Neural crest cell (in vitro differentiated cells): Measurements from ENCODE around the gene NLGN2. TPM values are rescaled to one million over a fixed set of nuclear protein-coding genes. Genes with fewer than 3 reads are reported as not detected.

Experiments
- DNase-seq: peaks from one replicate; pipeline ENCODE4 v3.0.0; 2021; ENCODE audit warnings: low read depth, mixed read lengths, low spot score
- H3K27ac Mint-ChIP-seq: one replicate; pipeline ENCODE4 v1.8.0; 2021; ENCODE audit warnings: mild to moderate bottlenecking, mixed read lengths; ENCODE audit not compliant: unreplicated experiment
- H3K27me3 Mint-ChIP-seq: 2 replicates; pipeline ENCODE4 v1.8.0; 2021; ENCODE audit warnings: low read depth, mild to moderate bottlenecking, mixed read lengths
- H3K36me3 Mint-ChIP-seq: 2 replicates; pipeline ENCODE4 v1.8.0; 2021; ENCODE audit warnings: low read depth, mild to moderate bottlenecking, mixed read lengths
- H3K4me1 Mint-ChIP-seq: 2 replicates; pipeline ENCODE4 v1.8.0; 2021; ENCODE audit warnings: mixed read lengths
- H3K4me3 Mint-ChIP-seq: one replicate; pipeline ENCODE4 v1.8.0; 2021; ENCODE audit warnings: mild to moderate bottlenecking, mixed read lengths
- H3K9me3 Mint-ChIP-seq: 2 replicates; pipeline ENCODE4 v1.8.0; 2021; ENCODE audit warnings: mixed read lengths
- CTCF ChIP-seq: fragments of 200-600 bp; sonication (generic); conservative IDR thresholded peaks from 2 replicates; pipeline ENCODE4 v1.5.0; 2021; ENCODE audit warnings: antibody characterized with exemption, mild to moderate bottlenecking
- total RNA-seq: library from RNA; stranded (reverse); gene quantifications from 2 replicates; pipeline ENCODE4 v1.2.1, GENCODE V29; 2021

The NLGN2 gene
- total RNA-seq, 1 donor from 2014 or later: 106 TPM

GRCh38 chr17:7388856-7389255 lies 18.8 kb upstream of the NLGN2 start:
- Mint-ChIP-seq H3K4me1 (no peaks in the 10 kb centered on the region), H3K4me3 (no peak overlapping the region), H3K9me3 (no peaks in the 10 kb centered on the region), H3K27me3 (peaks cover 15% of the 10 kb centered on the region), H3K27ac (no peak overlapping the region), H3K36me3 (no peaks in the 10 kb centered on the region)
- no peak for TF ChIP-seq CTCF
- no peak for DNase-seq

GRCh38 chr17:7389924-7390910 lies 17.4 kb upstream of the NLGN2 start:
- TF ChIP-seq CTCF: no peak
- Mint-ChIP-seq H3K4me1 (peaks cover 5% of the 10 kb centered on the region), H3K27me3 (peaks cover 2% of the 10 kb centered on the region), H3K36me3 (no peaks in the 10 kb centered on the region), H3K9me3 (no peaks in the 10 kb centered on the region), H3K27ac (no peak overlapping the region), H3K4me3 (no peak overlapping the region)
- no peak for DNase-seq

- H3K4me3 Mint-ChIP-seq: peak overlapping the region; percentile 84
These were observed 16.3 kb upstream of the NLGN2 start for GRCh38 chr17:7391307-7391706.

GRCh38 chr17:7392696-7393612 lies 14.7 kb upstream of the NLGN2 start:
- TF ChIP-seq CTCF: no peak
- Mint-ChIP-seq H3K4me1 (peaks cover 10% of the 10 kb centered on the region), H3K36me3 (no peaks in the 10 kb centered on the region), H3K4me3 (peak overlapping the region; percentile 84), H3K9me3 (no peaks in the 10 kb centered on the region), H3K27me3 (no peaks in the 10 kb centered on the region), H3K27ac (no peak overlapping the region)
- DNase-seq: no peak

More at GRCh38 chr17:7391307-7391706, 16.3 kb upstream of the NLGN2 start:
- H3K27me3 Mint-ChIP-seq: no peaks in the 10 kb centered on the region
- TF ChIP-seq CTCF: no peak
- H3K27ac Mint-ChIP-seq: no peak overlapping the region
- peaks cover 10% of the 10 kb centered on the region for H3K4me1 Mint-ChIP-seq
- H3K36me3 Mint-ChIP-seq: no peaks in the 10 kb centered on the region
- no peak for DNase-seq
- no peaks in the 10 kb centered on the region for H3K9me3 Mint-ChIP-seq

- Mint-ChIP-seq H3K4me3 (peak overlapping the region; percentile 88), H3K9me3 (no peaks in the 10 kb centered on the region), H3K27me3 (no peaks in the 10 kb centered on the region), H3K27ac (peak overlapping the region; percentile 50), H3K36me3 (no peaks in the 10 kb centered on the region), H3K4me1 (peaks cover 15% of the 10 kb centered on the region)
- TF ChIP-seq CTCF: no peak
- no peak for DNase-seq
These were observed 13.8 kb upstream of the NLGN2 start for GRCh38 chr17:7393613-7394451.
